ENCODE measurements around the gene MS4A5. TPM values are rescaled to one million over a fixed set of nuclear protein-coding genes. Genes with fewer than 3 reads are reported as not detected.

The MS4A5 gene
- total RNA-seq, 4 donors from 2014 or later, result not detected

DNA sequence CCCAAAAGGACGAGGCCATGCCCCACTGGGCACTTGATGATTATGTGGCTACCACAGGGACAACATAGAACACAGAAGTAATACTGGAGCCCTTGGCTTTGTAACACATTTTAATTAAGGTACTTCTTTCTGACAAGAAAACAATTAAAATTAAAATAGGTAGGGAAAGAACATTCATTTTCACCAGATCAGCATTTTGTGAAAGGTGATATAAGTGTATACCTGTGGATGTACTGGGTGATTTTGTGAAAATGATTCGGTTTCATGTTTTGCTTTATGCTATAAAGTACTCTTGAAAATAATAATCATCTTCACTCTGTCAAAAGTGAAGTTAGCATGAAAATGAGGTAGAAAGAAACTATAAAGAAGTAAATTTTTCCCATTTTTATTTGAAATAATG lies 64.1 kb downstream of the MS4A5 start:
- DNase-seq (ENCODE audit: low spot score in 2 of 2), result no peak

More for the DNA sequence above, 64.1 kb downstream of the MS4A5 start:
- Histone ChIP-seq H3K36me3 (no peaks in the 10 kb centered on the region), H3K27me3 (no peaks in the 10 kb centered on the region), H3K27ac (no peak overlapping the region), H3K9me3 (no peaks in the 10 kb centered on the region), H3K4me1 (no peaks in the 10 kb centered on the region), H3K4me3 (no peak overlapping the region)
- WGBS, 2 donors, result 84 to 92% methylated on average over 2 of the region's 2 CpGs
- no peak for TF ChIP-seq EP300 (IDR thresholded peaks at IDR 0.05)

Other genes starting within 250 kb of the MS4A5 start
- gene MS4A6A, start 246.5 kb upstream of the MS4A5 start, total RNA-seq, result 100 to 1,000 TPM in 1 of 4 donors, 10 to 100 TPM in 3; 53.1 to 103 (median 71.4) TPM
- 10 to 100 TPM in 3 of 4 donors, 1 to 10 TPM in 1; 4.8 to 15.9 (median 13.2) TPM for gene MS4A4E, start 186.4 kb upstream of the MS4A5 start, total RNA-seq
- 10 to 100 TPM; 27.8 to 55.8 (median 38.3) TPM for gene MS4A4A, start 148.9 kb upstream of the MS4A5 start, total RNA-seq
- gene MS4A6E, start 102.3 kb upstream of the MS4A5 start, total RNA-seq, result not detected
- gene MS4A7, start 51.0 kb upstream of the MS4A5 start, total RNA-seq, result 10 to 100 TPM; 20.1 to 77.1 (median 41.7) TPM
- gene MS4A14, start 33.1 kb upstream of the MS4A5 start, total RNA-seq, result 1 to 10 TPM in 3 of 4 donors, under 1 TPM in 1; 0.39 to 8.7 (median 4.1) TPM
- gene MS4A1, start 26.3 kb downstream of the MS4A5 start, total RNA-seq, result 1 to 10 TPM in 1 of 4 donors, not detected in 3; 1.3 TPM
- not detected for gene MS4A12, start 63.2 kb downstream of the MS4A5 start, total RNA-seq
- not detected for gene MS4A13, start 85.8 kb downstream of the MS4A5 start, total RNA-seq